DND-41 (cell line): ENCODE measurements around the gene XYLT1.

Experiments used
- ATAC-seq: fragments of 200-7000 bp; cut with Tn5 transposase; 3 replicates; pipeline ENCODE4 v1.9.1; 2021; ENCODE audit warnings: low read depth; ENCODE audit not compliant: insufficient read depth
- DNase-seq: peaks from one replicate; pipeline ENCODE4 v3.0.0-alpha.2; 2020
- H2AFZ ChIP-seq: 2 replicates; pipeline ENCODE4 v1.6.0; 2012; ENCODE audit warnings: low read depth, low read length
- H3K27ac ChIP-seq: 2 replicates; pipeline ENCODE4 v1.5.1; 2012; ENCODE audit warnings: low read length, inconsistent platforms
- H3K27me3 ChIP-seq: fragments of 200-600 bp; sonication (generic); 2 replicates; pipeline ENCODE4 v1.6.0; 2012; ENCODE audit warnings: low read length, mild to moderate bottlenecking, inconsistent platforms; ENCODE audit not compliant: insufficient read depth, poor library complexity
- H3K36me3 ChIP-seq: 2 replicates; pipeline ENCODE4 v1.5.1; 2012; ENCODE audit warnings: low read length, inconsistent platforms; ENCODE audit not compliant: insufficient read depth
- H3K4me1 ChIP-seq: 2 replicates; pipeline ENCODE4 v1.5.1; 2012; ENCODE audit warnings: mild to moderate bottlenecking, low read length; ENCODE audit not compliant: insufficient read depth
- H3K4me2 ChIP-seq: 2 replicates; pipeline ENCODE4 v1.6.0; 2012; ENCODE audit warnings: mild to moderate bottlenecking, moderate library complexity, low read length, inconsistent platforms; ENCODE audit not compliant: insufficient read depth
- H3K4me3 ChIP-seq, 2 experiments: fragments of 200-600 bp in 1 of 2; shearing (Covaris generic) in 1 of 2; 2 replicates each; pipeline ENCODE4 v1.5.1; 2012 to 2016; ENCODE audit warnings: inconsistent platforms in 2 of 2, low read length in 2 of 2, mild to moderate bottlenecking in 2 of 2, low read depth in 1 of 2, moderate library complexity in 1 of 2
- H3K79me2 ChIP-seq: 2 replicates; pipeline ENCODE4 v1.6.0; 2012; ENCODE audit warnings: low read length, inconsistent platforms; ENCODE audit not compliant: insufficient read depth
- H3K9ac ChIP-seq: 2 replicates; pipeline ENCODE4 v1.6.0; 2012; ENCODE audit warnings: low read depth, mild to moderate bottlenecking, inconsistent platforms, low read length, moderate library complexity
- H3K9me3 ChIP-seq: 2 replicates; pipeline ENCODE4 v1.5.1; 2012; ENCODE audit warnings: low read length, moderate library complexity, mild to moderate bottlenecking, inconsistent platforms; ENCODE audit not compliant: insufficient read depth, severe bottlenecking
- H4K20me1 ChIP-seq: 2 replicates; pipeline ENCODE4 v1.6.0; 2012; ENCODE audit warnings: low read length; ENCODE audit not compliant: insufficient read depth
- EZH2 ChIP-seq: IDR thresholded peaks from 3 replicates; pipeline ENCODE4 v1.6.1; 2012; ENCODE audit warnings: borderline replicate concordance, low read depth, mild to moderate bottlenecking, moderate library complexity, low read length, inconsistent platforms; ENCODE audit not compliant: severe bottlenecking
- TF ChIP-seq, protein P1 (sequence below): IDR thresholded peaks from 2 replicates; pipeline ENCODE4 v1.5.1; 2012; ENCODE audit warnings: borderline replicate concordance, low read length, moderate library complexity, mild to moderate bottlenecking; ENCODE audit not compliant: poor library complexity, severe bottlenecking; ENCODE audit errors: extremely low read depth

The XYLT1 gene

DNA sequence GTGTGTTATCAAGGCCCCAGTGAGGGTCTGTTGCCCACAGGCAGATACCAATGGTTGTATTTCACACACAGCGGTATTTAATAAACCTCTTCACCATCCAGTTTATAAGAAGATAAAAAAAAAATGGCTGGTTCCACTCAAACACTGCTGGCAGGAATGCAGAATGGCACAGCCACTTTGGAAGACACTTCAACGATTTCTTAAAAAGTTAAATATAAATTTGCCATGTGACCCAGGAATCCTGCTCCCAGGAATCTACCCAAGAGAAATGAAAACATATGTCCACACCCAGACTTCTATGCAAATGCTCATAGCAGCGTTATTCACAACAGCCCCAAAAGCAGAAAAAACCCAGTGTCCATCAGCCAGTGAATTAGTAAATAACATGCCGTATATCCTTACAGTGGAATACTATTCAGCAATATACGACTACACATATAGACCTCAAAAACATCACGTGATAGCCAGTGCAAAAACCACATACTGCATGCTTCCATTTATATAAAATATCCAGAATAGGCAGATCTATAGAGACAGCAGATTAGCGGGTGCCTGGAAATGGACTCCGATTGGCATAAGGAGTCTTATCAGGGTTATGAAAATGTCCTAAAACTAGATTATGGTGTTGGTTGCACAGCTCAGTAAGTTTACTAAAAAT, 38.7 kb downstream of the XYLT1 start:
- Histone ChIP-seq H2AFZ (no peak overlapping the region), H3K4me1 (no peaks in the 10 kb centered on the region), H3K9me3 (no peaks in the 10 kb centered on the region), H4K20me1 (no peaks in the 10 kb centered on the region), H3K4me2 (no peak overlapping the region), H3K79me2 (no peaks in the 10 kb centered on the region), H3K27me3 (no peaks in the 10 kb centered on the region), H3K4me3 (no peak overlapping the region), H3K36me3 (no peaks in the 10 kb centered on the region), H3K27ac (no peak overlapping the region), H3K9ac (no peak overlapping the region)
- DNase-seq (no peak), ATAC-seq (no peak)
- TF ChIP-seq, protein P1, sequence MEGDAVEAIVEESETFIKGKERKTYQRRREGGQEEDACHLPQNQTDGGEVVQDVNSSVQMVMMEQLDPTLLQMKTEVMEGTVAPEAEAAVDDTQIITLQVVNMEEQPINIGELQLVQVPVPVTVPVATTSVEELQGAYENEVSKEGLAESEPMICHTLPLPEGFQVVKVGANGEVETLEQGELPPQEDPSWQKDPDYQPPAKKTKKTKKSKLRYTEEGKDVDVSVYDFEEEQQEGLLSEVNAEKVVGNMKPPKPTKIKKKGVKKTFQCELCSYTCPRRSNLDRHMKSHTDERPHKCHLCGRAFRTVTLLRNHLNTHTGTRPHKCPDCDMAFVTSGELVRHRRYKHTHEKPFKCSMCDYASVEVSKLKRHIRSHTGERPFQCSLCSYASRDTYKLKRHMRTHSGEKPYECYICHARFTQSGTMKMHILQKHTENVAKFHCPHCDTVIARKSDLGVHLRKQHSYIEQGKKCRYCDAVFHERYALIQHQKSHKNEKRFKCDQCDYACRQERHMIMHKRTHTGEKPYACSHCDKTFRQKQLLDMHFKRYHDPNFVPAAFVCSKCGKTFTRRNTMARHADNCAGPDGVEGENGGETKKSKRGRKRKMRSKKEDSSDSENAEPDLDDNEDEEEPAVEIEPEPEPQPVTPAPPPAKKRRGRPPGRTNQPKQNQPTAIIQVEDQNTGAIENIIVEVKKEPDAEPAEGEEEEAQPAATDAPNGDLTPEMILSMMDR = no peak
- no peak for TF ChIP-seq EZH2

DNA sequence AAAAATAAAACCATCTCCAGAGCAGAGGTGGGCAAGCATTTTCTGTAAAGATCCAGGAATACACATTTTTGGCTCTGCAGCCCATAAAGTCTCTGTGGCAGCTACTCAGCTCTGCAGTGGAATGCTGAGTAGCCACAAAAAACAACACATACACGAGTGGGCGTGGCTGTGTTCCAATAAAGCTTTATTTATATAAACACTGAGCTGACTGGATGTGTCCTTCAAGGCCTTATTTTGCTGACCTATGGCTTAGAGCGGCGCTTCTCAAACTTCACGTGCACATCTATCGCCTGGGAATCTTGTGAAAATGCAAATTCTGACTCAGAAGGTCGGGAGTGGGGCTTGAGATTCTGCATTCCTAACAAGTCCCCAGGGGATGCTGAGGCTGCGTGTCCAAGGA, 39.7 kb downstream of the XYLT1 start:
- H3K4me2 ChIP-seq = no peak overlapping the region
- TF ChIP-seq, protein P1 = no peak
- ATAC-seq (no peak), DNase-seq (no peak)
- no peaks in the 10 kb centered on the region for H3K79me2 ChIP-seq
- H3K9ac ChIP-seq = no peak overlapping the region
- H4K20me1 ChIP-seq = no peaks in the 10 kb centered on the region
- H3K27ac ChIP-seq = no peak overlapping the region
- H3K4me3 ChIP-seq = no peak overlapping the region
- no peak overlapping the region for H2AFZ ChIP-seq
- H3K27me3 ChIP-seq = no peaks in the 10 kb centered on the region
- H3K4me1 ChIP-seq = no peaks in the 10 kb centered on the region
- no peaks in the 10 kb centered on the region for H3K36me3 ChIP-seq
- no peaks in the 10 kb centered on the region for H3K9me3 ChIP-seq

DNA sequence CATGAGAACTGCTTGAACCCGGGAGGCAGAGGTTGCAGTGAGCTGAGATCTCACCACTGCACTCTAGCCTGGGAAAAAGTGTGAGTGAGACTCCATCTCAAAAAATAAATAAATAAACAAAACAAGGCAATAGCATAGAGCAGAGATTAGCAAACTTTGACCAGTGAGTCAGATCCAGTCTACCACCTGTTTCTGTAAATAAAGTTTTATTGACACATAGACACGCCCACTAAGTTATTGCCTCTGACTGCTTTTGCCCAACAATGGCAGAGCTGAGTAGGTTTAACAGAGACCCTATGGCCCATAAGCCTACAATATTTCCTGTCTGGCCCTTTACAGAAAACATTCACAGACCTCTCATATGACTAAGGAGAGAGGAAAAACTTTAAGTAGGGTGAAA, 44.3 kb downstream of the XYLT1 start:
- TF ChIP-seq, protein P1 = no peak
- TF ChIP-seq EZH2 = no peak
- no peak for DNase-seq
- no peaks in the 10 kb centered on the region for H3K27me3 ChIP-seq
- H3K27ac ChIP-seq = no peak overlapping the region
- no peaks in the 10 kb centered on the region for H4K20me1 ChIP-seq
- H3K4me1 ChIP-seq = no peaks in the 10 kb centered on the region
- H2AFZ ChIP-seq = no peak overlapping the region
- no peaks in the 10 kb centered on the region for H3K36me3 ChIP-seq
- H3K4me2 ChIP-seq = no peak overlapping the region
- no peaks in the 10 kb centered on the region for H3K9me3 ChIP-seq
- H3K4me3 ChIP-seq = no peak overlapping the region
- no peak for ATAC-seq
- no peak overlapping the region for H3K9ac ChIP-seq
- H3K79me2 ChIP-seq = no peaks in the 10 kb centered on the region

DNA sequence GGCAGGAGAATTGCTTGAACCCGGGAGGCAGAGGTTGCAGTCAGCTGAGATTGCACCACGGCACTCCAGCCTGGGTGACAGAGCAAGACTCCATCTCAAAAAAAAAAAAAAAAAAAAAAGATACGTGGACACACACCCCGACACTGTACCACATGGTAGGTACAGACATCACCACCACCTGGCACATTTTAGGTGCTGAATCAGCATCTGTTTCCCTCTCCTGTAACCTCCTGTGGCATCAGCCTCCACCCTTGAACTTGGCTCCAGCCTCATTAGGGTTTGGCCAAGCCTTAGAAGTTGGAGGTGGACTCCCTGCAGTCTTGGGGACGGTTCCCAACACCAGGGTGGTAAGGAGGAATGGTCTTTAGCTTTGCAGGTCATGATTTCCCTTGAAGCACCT, 46.0 kb downstream of the XYLT1 start:
- H3K4me3 ChIP-seq = no peak overlapping the region
- no peaks in the 10 kb centered on the region for H3K79me2 ChIP-seq
- no peaks in the 10 kb centered on the region for H3K9me3 ChIP-seq
- H3K9ac ChIP-seq = no peak overlapping the region
- no peaks in the 10 kb centered on the region for H4K20me1 ChIP-seq
- H3K36me3 ChIP-seq = no peaks in the 10 kb centered on the region
- no peak overlapping the region for H3K4me2 ChIP-seq
- TF ChIP-seq, protein P1 = no peak
- no peak for TF ChIP-seq EZH2
- DNase-seq = no peak
- no peak for ATAC-seq
- no peaks in the 10 kb centered on the region for H3K27me3 ChIP-seq
- no peaks in the 10 kb centered on the region for H3K4me1 ChIP-seq
- H3K27ac ChIP-seq = no peak overlapping the region
- H2AFZ ChIP-seq = no peak overlapping the region
